22Rv1 (cell line): ENCODE measurements around the gene PNPO.

Experiments
- ZFX ChIP-seq: fragments of 450-650 bp; IDR thresholded peaks from 2 replicates; pipeline ENCODE4 v1.6.1; 2017; ENCODE audit warnings: antibody characterized with exemption, borderline replicate concordance
- TF ChIP-seq, protein P1 (sequence below): fragments of 450-650 bp; IDR thresholded peaks from 2 replicates; pipeline ENCODE4 v1.5.1; 2017; ENCODE audit warnings: mild to moderate bottlenecking

- TF ChIP-seq, protein P1, sequence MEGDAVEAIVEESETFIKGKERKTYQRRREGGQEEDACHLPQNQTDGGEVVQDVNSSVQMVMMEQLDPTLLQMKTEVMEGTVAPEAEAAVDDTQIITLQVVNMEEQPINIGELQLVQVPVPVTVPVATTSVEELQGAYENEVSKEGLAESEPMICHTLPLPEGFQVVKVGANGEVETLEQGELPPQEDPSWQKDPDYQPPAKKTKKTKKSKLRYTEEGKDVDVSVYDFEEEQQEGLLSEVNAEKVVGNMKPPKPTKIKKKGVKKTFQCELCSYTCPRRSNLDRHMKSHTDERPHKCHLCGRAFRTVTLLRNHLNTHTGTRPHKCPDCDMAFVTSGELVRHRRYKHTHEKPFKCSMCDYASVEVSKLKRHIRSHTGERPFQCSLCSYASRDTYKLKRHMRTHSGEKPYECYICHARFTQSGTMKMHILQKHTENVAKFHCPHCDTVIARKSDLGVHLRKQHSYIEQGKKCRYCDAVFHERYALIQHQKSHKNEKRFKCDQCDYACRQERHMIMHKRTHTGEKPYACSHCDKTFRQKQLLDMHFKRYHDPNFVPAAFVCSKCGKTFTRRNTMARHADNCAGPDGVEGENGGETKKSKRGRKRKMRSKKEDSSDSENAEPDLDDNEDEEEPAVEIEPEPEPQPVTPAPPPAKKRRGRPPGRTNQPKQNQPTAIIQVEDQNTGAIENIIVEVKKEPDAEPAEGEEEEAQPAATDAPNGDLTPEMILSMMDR: no peak
- no peak for TF ChIP-seq ZFX
Observed at GRCh38 chr17:47916489-47917208, 24.7 kb upstream of the PNPO start.
